ENCODE measurements around the gene RAB34.

RAB34 gene

GRCh38 chr17:28698253-28698941, 19.3 kb downstream of the RAB34 start:
- TF ChIP-seq CTCF (IDR thresholded peaks at IDR 0.05; ENCODE audit: borderline replicate concordance, insufficient read depth, low read depth, low read length), result no peak
- no peak overlapping the region for H3K4me3 ChIP-seq (ENCODE audit: low read depth, low read length)

- TF ChIP-seq CTCF (IDR thresholded peaks at IDR 0.05; ENCODE audit: borderline replicate concordance, insufficient read depth, low read depth, low read length), result no peak
- no peak overlapping the region for H3K4me3 ChIP-seq (ENCODE audit: low read depth, low read length)
These were observed 23.8 kb downstream of the RAB34 start for GRCh38 chr17:28693869-28694268.

- no peak overlapping the region for H3K4me3 ChIP-seq (ENCODE audit: low read depth, low read length)
- no peak for TF ChIP-seq CTCF (IDR thresholded peaks at IDR 0.05; ENCODE audit: borderline replicate concordance, insufficient read depth, low read depth, low read length)
These were observed 28.7 kb downstream of the RAB34 start for GRCh38 chr17:28689011-28689410.

- H3K4me3 ChIP-seq (ENCODE audit: low read depth, low read length), result no peak overlapping the region
- TF ChIP-seq CTCF (IDR thresholded peaks at IDR 0.05; ENCODE audit: borderline replicate concordance, insufficient read depth, low read depth, low read length), result no peak
These were observed 29.2 kb downstream of the RAB34 start for GRCh38 chr17:28688481-28688880.

- H3K4me3 ChIP-seq (ENCODE audit: low read depth, low read length), result no peak overlapping the region
- TF ChIP-seq CTCF (IDR thresholded peaks at IDR 0.05; ENCODE audit: borderline replicate concordance, insufficient read depth, low read depth, low read length), result no peak
These were observed 31.4 kb downstream of the RAB34 start for GRCh38 chr17:28686296-28686695.

GRCh38 chr17:28685366-28685765, 32.3 kb downstream of the RAB34 start:
- H3K4me3 ChIP-seq (ENCODE audit: low read depth, low read length), result no peak overlapping the region
- TF ChIP-seq CTCF (IDR thresholded peaks at IDR 0.05; ENCODE audit: borderline replicate concordance, insufficient read depth, low read depth, low read length), result no peak

- no peak for TF ChIP-seq CTCF (IDR thresholded peaks at IDR 0.05; ENCODE audit: borderline replicate concordance, insufficient read depth, low read depth, low read length)
- no peak overlapping the region for H3K4me3 ChIP-seq (ENCODE audit: low read depth, low read length)
These were observed 32.7 kb downstream of the RAB34 start for GRCh38 chr17:28684963-28685362.
